AG09319 (cell line): ENCODE measurements around the gene DNAJB12.

Experiments
- DNase-seq: peaks from one replicate; pipeline ENCODE4 v3.0.0-alpha.2; 2010; ENCODE audit warnings: low read depth; ENCODE audit errors: extremely low read depth
- TF ChIP-seq, protein P1 (sequence below): IDR thresholded peaks from 2 replicates; pipeline ENCODE4 v1.5.1; 2011; ENCODE audit warnings: low read depth, mild to moderate bottlenecking, inconsistent platforms, low read length, moderate library complexity

The DNAJB12 gene

DNA sequence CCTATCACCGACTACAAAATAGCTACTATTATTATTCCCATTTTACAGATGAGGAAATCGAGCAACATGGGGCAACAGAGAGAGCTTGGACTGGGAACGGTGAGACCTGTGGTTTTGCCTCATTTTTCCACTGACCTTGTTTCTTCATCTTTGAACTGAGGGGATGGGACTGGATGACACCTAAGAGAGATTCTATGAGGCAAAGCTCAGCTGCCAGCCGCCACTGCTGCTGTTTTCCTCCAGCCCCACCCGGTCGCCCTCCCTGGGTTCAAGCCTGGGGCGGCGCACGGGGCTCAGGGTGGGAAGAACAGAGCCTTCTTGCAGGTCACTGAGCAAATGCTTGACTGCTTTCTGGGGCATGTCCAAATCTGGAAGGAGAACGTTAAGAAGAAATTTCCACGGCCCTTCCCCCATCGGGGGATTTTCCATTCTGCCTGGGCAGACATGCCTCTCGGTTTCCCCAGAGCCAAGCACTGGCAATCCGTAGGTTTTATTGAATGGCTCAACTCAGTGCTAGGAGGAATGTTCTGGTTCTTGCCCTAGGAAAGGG is 68.7 kb downstream of the DNAJB12 start:
- DNase-seq, result no peak
- TF ChIP-seq, protein P1, sequence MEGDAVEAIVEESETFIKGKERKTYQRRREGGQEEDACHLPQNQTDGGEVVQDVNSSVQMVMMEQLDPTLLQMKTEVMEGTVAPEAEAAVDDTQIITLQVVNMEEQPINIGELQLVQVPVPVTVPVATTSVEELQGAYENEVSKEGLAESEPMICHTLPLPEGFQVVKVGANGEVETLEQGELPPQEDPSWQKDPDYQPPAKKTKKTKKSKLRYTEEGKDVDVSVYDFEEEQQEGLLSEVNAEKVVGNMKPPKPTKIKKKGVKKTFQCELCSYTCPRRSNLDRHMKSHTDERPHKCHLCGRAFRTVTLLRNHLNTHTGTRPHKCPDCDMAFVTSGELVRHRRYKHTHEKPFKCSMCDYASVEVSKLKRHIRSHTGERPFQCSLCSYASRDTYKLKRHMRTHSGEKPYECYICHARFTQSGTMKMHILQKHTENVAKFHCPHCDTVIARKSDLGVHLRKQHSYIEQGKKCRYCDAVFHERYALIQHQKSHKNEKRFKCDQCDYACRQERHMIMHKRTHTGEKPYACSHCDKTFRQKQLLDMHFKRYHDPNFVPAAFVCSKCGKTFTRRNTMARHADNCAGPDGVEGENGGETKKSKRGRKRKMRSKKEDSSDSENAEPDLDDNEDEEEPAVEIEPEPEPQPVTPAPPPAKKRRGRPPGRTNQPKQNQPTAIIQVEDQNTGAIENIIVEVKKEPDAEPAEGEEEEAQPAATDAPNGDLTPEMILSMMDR, result no peak

DNA sequence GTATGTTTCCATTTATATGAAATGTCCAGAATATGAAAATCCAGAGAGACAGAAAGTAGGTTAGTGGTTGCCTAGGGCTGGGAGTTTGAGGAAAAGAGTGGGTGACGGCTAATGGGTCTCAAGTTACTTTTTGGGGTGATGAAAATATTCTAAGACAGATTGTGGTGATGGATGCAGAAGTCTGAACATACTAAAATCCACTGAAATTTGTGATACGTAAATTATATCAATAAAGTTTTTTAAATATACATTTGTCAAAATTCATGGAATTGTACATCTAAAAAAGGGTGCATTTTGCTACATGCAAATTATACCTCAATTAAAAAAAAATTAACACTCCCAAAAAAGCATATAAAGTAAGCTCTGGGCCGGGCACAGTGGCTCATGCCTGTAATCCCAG is 71.6 kb downstream of the DNAJB12 start:
- DNase-seq, result no peak
- TF ChIP-seq, protein P1, result no peak
